Mesenchymal stem cell (in vitro differentiated cells and primary cell): ENCODE data around the gene TPM4.

Experiments
- DNase-seq: peaks from one replicate; pipeline ENCODE4 v3.0.0-alpha.2; 2013
- H2AFZ ChIP-seq: one replicate; pipeline ENCODE4 v1.6.1; 2013; ENCODE audit warnings: low read depth, mild to moderate bottlenecking, control low read depth, inconsistent platforms, low read length, moderate library complexity
- H2AK5ac ChIP-seq: 2 replicates; pipeline ENCODE4 v1.6.1; 2013; ENCODE audit warnings: low read length, moderate library complexity, mild to moderate bottlenecking, inconsistent platforms; ENCODE audit not compliant: severe bottlenecking
- H2BK120ac ChIP-seq: one replicate; pipeline ENCODE4 v1.6.1; 2013; ENCODE audit warnings: low read depth, mild to moderate bottlenecking, inconsistent platforms, low read length, moderate library complexity
- H2BK12ac ChIP-seq, 2 experiments: one replicate each; pipeline ENCODE4 v1.6.1; 2013; ENCODE audit warnings: inconsistent platforms in 2 of 2, low read length in 2 of 2, mild to moderate bottlenecking in 2 of 2, moderate library complexity in 2 of 2, control low read depth in 1 of 2
- H2BK15ac ChIP-seq: one replicate; pipeline ENCODE4 v1.6.1; 2013; ENCODE audit warnings: mild to moderate bottlenecking, low read depth, inconsistent platforms; ENCODE audit not compliant: poor library complexity, severe bottlenecking
- H2BK5ac ChIP-seq: 2 replicates; pipeline ENCODE4 v1.6.1; 2013; ENCODE audit warnings: low read depth, mild to moderate bottlenecking, low read length, control low read depth, inconsistent platforms; ENCODE audit not compliant: poor library complexity, severe bottlenecking
- H3K14ac ChIP-seq, 2 experiments: one replicate each; pipeline ENCODE4 v1.6.1; 2013; ENCODE audit warnings: inconsistent platforms in 2 of 2, low read length in 2 of 2, control low read depth in 1 of 2, mild to moderate bottlenecking in 1 of 2, moderate library complexity in 1 of 2
- H3K18ac ChIP-seq, 2 experiments: one replicate each; pipeline ENCODE4 v1.6.1; 2013; ENCODE audit warnings: inconsistent platforms in 2 of 2, low read length in 2 of 2, control low read depth in 1 of 2, low read depth in 1 of 2, mild to moderate bottlenecking in 1 of 2
- H3K23ac ChIP-seq, 2 experiments: one replicate each; pipeline ENCODE4 v1.6.1; 2013; ENCODE audit warnings: inconsistent platforms in 2 of 2, low read length in 2 of 2, mild to moderate bottlenecking in 2 of 2, moderate library complexity in 2 of 2, control low read depth in 1 of 2
- H3K27ac ChIP-seq: 2 replicates; pipeline ENCODE4 v1.5.1; 2013; ENCODE audit warnings: mild to moderate bottlenecking, moderate library complexity, low read length, control low read depth, inconsistent platforms; ENCODE audit not compliant: poor library complexity, severe bottlenecking
- H3K27me3 ChIP-seq, 2 experiments: 2 replicates each; pipeline versions ENCODE4 v1.6.1 to v1.7.0; 2013; ENCODE audit warnings: low read length in 2 of 2, mild to moderate bottlenecking in 2 of 2, moderate library complexity in 2 of 2, control low read depth in 1 of 2, inconsistent platforms in 1 of 2; ENCODE audit not compliant: control insufficient read depth in 1 of 2, insufficient read depth in 1 of 2
- H3K36me3 ChIP-seq, 2 experiments: 2 replicates each; pipeline versions ENCODE4 v1.6.1 to v1.7.0; 2013; ENCODE audit warnings: low read length in 2 of 2, control low read depth in 1 of 2, inconsistent platforms in 1 of 2, low read depth in 1 of 2, mild to moderate bottlenecking in 1 of 2; ENCODE audit not compliant: insufficient read depth in 2 of 2, control insufficient read depth in 1 of 2
- H3K4ac ChIP-seq, 2 experiments: one replicate each; pipeline ENCODE4 v1.6.1; 2013; ENCODE audit warnings: inconsistent platforms in 2 of 2, low read length in 2 of 2, mild to moderate bottlenecking in 2 of 2, moderate library complexity in 2 of 2, control low read depth in 1 of 2, low read depth in 1 of 2
- H3K4me1 ChIP-seq: 2 replicates; pipeline ENCODE4 v1.6.1; 2013; ENCODE audit warnings: low read depth, low read length, control low read depth; ENCODE audit not compliant: control insufficient read depth, insufficient read depth
- H3K4me2 ChIP-seq: 2 replicates; pipeline ENCODE4 v1.6.1; 2013; ENCODE audit warnings: low read length, mild to moderate bottlenecking, inconsistent platforms; ENCODE audit not compliant: poor library complexity, severe bottlenecking
- H3K4me3 ChIP-seq, 2 experiments: 2 replicates each; pipeline versions ENCODE4 v1.5.1 to v1.7.0; 2013; ENCODE audit warnings: low read length in 2 of 2, mild to moderate bottlenecking in 2 of 2, control low read depth in 1 of 2, low read depth in 1 of 2; ENCODE audit not compliant: insufficient read depth in 1 of 2
- H3K79me1 ChIP-seq: replicated peaks from 2 replicates; pipeline ENCODE4 v1.6.1; 2013; ENCODE audit warnings: mild to moderate bottlenecking, control low read depth, low read length, inconsistent platforms; ENCODE audit not compliant: poor library complexity, severe bottlenecking
- H3K9ac ChIP-seq: 2 replicates; pipeline ENCODE4 v1.7.0; 2013; ENCODE audit warnings: mild to moderate bottlenecking, low read length, moderate library complexity
- H3K9me3 ChIP-seq: 2 replicates; pipeline ENCODE4 v1.7.0; 2013; ENCODE audit warnings: mild to moderate bottlenecking, low read length; ENCODE audit not compliant: control insufficient read depth
- H4K8ac ChIP-seq: one replicate; pipeline ENCODE4 v1.6.1; 2013; ENCODE audit warnings: inconsistent platforms, mild to moderate bottlenecking, low read length, moderate library complexity
- H4K91ac ChIP-seq: one replicate; pipeline ENCODE4 v1.6.1; 2013; ENCODE audit warnings: mild to moderate bottlenecking, low read length, inconsistent platforms
- WGBS: methylation state at CpG from one replicate; pipeline ENCODE4 v1.1.7; 2013; ENCODE audit warnings: mixed read lengths; 5-methylcytosine and 5-hydroxymethylcytosine counted together

TPM4 gene

GRCh38 chr19:16142032-16142580 lies 65.8 kb downstream of the TPM4 start:
- peaks cover 3 to 10% of the 10 kb centered on the region in 2 experiments for H3K27me3 ChIP-seq
- H3K27ac ChIP-seq, result no peak overlapping the region
- H3K4me1 ChIP-seq, result peaks cover 2% of the 10 kb centered on the region
- H2AK5ac ChIP-seq, result no peak overlapping the region
- no peak for DNase-seq
- WGBS, result 85% methylated on average over 9 of the region's 9 CpGs
- no peak overlapping the region for H3K14ac ChIP-seq
- no peak overlapping the region for H3K4ac ChIP-seq
- no peak overlapping the region for H2AFZ ChIP-seq
- H2BK12ac ChIP-seq, result no peak overlapping the region
- H3K9ac ChIP-seq, result no peak overlapping the region
- no peak overlapping the region for H3K18ac ChIP-seq
- H3K9me3 ChIP-seq, result no peaks in the 10 kb centered on the region
- H4K91ac ChIP-seq, result no peak overlapping the region
- no peak overlapping the region for H2BK15ac ChIP-seq
- no peaks in the 10 kb centered on the region for H3K79me1 ChIP-seq
- H3K36me3 ChIP-seq, result no peaks in the 10 kb centered on the region
- no peak overlapping the region for H4K8ac ChIP-seq
- H2BK120ac ChIP-seq, result no peak overlapping the region
- no peak overlapping the region for H3K23ac ChIP-seq
- H3K4me2 ChIP-seq, result no peak overlapping the region
- no peak overlapping the region for H2BK5ac ChIP-seq
- no peak overlapping the region for H3K4me3 ChIP-seq

- WGBS, result 41% methylated on average over 12 of the region's 13 CpGs
- no peaks in the 10 kb centered on the region for H3K79me1 ChIP-seq
- H2AFZ ChIP-seq, result no peak within 1 kb of the TSS
- no peak within 1 kb of the TSS for H2BK5ac ChIP-seq
- H3K36me3 ChIP-seq, result no peaks in the 10 kb centered on the region
- H2BK12ac ChIP-seq, result no peak within 1 kb of the TSS
- H2BK120ac ChIP-seq, result no peak within 1 kb of the TSS
- no peak within 1 kb of the TSS for H4K91ac ChIP-seq
- no peak within 1 kb of the TSS for H2BK15ac ChIP-seq
- no peak within 1 kb of the TSS for H3K4me3 ChIP-seq
- H3K4me1 ChIP-seq, result peaks cover 3% of the 10 kb centered on the region
- H3K4ac ChIP-seq, result no peak within 1 kb of the TSS
- peaks cover 3 to 10% of the 10 kb centered on the region in 2 experiments for H3K27me3 ChIP-seq
- H3K27ac ChIP-seq, result no peak within 1 kb of the TSS
- H3K23ac ChIP-seq, result no peak within 1 kb of the TSS
- no peak within 1 kb of the TSS for H3K14ac ChIP-seq
- no peak within 1 kb of the TSS for H2AK5ac ChIP-seq
- H3K4me2 ChIP-seq, result no peak within 1 kb of the TSS
- no peak within 1 kb of the TSS for H3K18ac ChIP-seq
- H3K9ac ChIP-seq, result no peak within 1 kb of the TSS
- no peak for DNase-seq
- H3K9me3 ChIP-seq, result no peaks in the 10 kb centered on the region
- no peak within 1 kb of the TSS for H4K8ac ChIP-seq
These were observed 67.3 kb downstream of the TPM4 start, which contains the start of gene HSH2D for GRCh38 chr19:16143399-16144215. Gene HSH2D, plus strand, starts transcription at chr19:16143685. Its CDS starts 5,066 bp downstream, at chr19:16148751.

- Histone ChIP-seq H3K79me1 (no peaks in the 10 kb centered on the region), H2BK15ac (no peak overlapping the region), H3K4ac (no peak overlapping the region), H3K9me3 (no peaks in the 10 kb centered on the region), H3K27ac (no peak overlapping the region), H3K36me3 (no peaks in the 10 kb centered on the region), H3K23ac (no peak overlapping the region), H2AK5ac (no peak overlapping the region), H3K18ac (no peak overlapping the region), H3K4me2 (no peak overlapping the region), H4K8ac (no peak overlapping the region), H3K27me3 (peaks cover 3 to 10% of the 10 kb centered on the region in 2 experiments), H2BK5ac (no peak overlapping the region), H4K91ac (no peak overlapping the region), H2BK120ac (no peak overlapping the region), H3K4me1 (peaks cover 3% of the 10 kb centered on the region), H3K4me3 (no peak overlapping the region), H3K9ac (no peak overlapping the region), H3K14ac (no peak overlapping the region), H2AFZ (no peak overlapping the region), H2BK12ac (no peak overlapping the region)
- WGBS, result 56% methylated on average over 1 of the region's 1 CpG
- no peak for DNase-seq
These were observed 67.9 kb downstream of the TPM4 start for GRCh38 chr19:16144216-16144581.

- Histone ChIP-seq H2BK120ac (no peak overlapping the region), H3K4ac (no peak overlapping the region), H3K36me3 (no peaks in the 10 kb centered on the region), H3K9ac (no peak overlapping the region), H3K4me2 (no peak overlapping the region), H2BK15ac (no peak overlapping the region), H3K79me1 (no peaks in the 10 kb centered on the region), H3K27me3 (peaks cover 3 to 10% of the 10 kb centered on the region in 2 experiments), H3K4me1 (peaks cover 3% of the 10 kb centered on the region), H3K4me3 (no peak overlapping the region), H2AK5ac (no peak overlapping the region), H4K91ac (no peak overlapping the region), H2AFZ (no peak overlapping the region), H3K14ac (no peak overlapping the region), H4K8ac (no peak overlapping the region), H2BK12ac (no peak overlapping the region), H3K18ac (no peak overlapping the region), H2BK5ac (no peak overlapping the region), H3K27ac (no peak overlapping the region), H3K23ac (no peak overlapping the region), H3K9me3 (no peaks in the 10 kb centered on the region)
- DNase-seq, result no peak
- 87% methylated on average over 5 of the region's 5 CpGs for WGBS
These were observed 69.8 kb downstream of the TPM4 start for GRCh38 chr19:16146112-16146511.
